HS-5 (cell line): ENCODE data around the gene TCF12.
A peak's percentile ranks its signal among the peaks of the same experiment; 100 is the strongest.

Experiments
- DNase-seq: peaks from one replicate; pipeline ENCODE4 v3.0.0-alpha.2; 2012; ENCODE audit warnings: low read depth

Gene TCF12

GRCh38 chr15:57018151-57018550 is 99.7 kb downstream of the TCF12 start:
- DNase-seq: no peak

- DNase-seq: no peak
These were observed 101.2 kb downstream of the TCF12 start for GRCh38 chr15:57019496-57020160.

- peak; percentile 58 for DNase-seq
These were observed 107.0 kb downstream of the TCF12 start for GRCh38 chr15:57025264-57025926.

GRCh38 chr15:57026016-57026592 is 107.7 kb downstream of the TCF12 start:
- no peak for DNase-seq

- DNase-seq: no peak
These were observed 109.2 kb downstream of the TCF12 start for GRCh38 chr15:57027596-57027995.

GRCh38 chr15:57028176-57028575 is 109.7 kb downstream of the TCF12 start:
- DNase-seq: no peak

- no peak for DNase-seq
These were observed 111.6 kb downstream of the TCF12 start for GRCh38 chr15:57030011-57030410.

- no peak for DNase-seq
These were observed 112.6 kb downstream of the TCF12 start for GRCh38 chr15:57031082-57031481.

GRCh38 chr15:57031605-57032004 is 113.2 kb downstream of the TCF12 start:
- no peak for DNase-seq

GRCh38 chr15:57032338-57032737 is 113.9 kb downstream of the TCF12 start:
- no peak for DNase-seq

GRCh38 chr15:57033715-57034439 is 115.4 kb downstream of the TCF12 start:
- DNase-seq: no peak

GRCh38 chr15:57034613-57035012 is 116.2 kb downstream of the TCF12 start:
- no peak for DNase-seq

GRCh38 chr15:57035664-57036063 is 117.2 kb downstream of the TCF12 start:
- no peak for DNase-seq

- DNase-seq: no peak
These were observed 117.9 kb downstream of the TCF12 start for GRCh38 chr15:57036352-57036751.

GRCh38 chr15:57037548-57037947 is 119.1 kb downstream of the TCF12 start:
- no peak for DNase-seq

GRCh38 chr15:57038040-57038439 is 119.6 kb downstream of the TCF12 start:
- DNase-seq: no peak

GRCh38 chr15:57038496-57038895 is 120.1 kb downstream of the TCF12 start:
- no peak for DNase-seq

GRCh38 chr15:57041416-57041815 is 123.0 kb downstream of the TCF12 start:
- DNase-seq: no peak

GRCh38 chr15:57044072-57044702 is 125.7 kb downstream of the TCF12 start:
- no peak for DNase-seq

- DNase-seq: no peak
These were observed 126.5 kb downstream of the TCF12 start for GRCh38 chr15:57044970-57045369.

- DNase-seq: no peak
These were observed 127.4 kb downstream of the TCF12 start for GRCh38 chr15:57045741-57046382.
